Naive thymus-derived CD4-positive, alpha-beta T cell (primary cell): ENCODE results near the gene B4GAT1. TPM values are rescaled to one million over a fixed set of nuclear protein-coding genes. Genes with fewer than 3 reads are reported as not detected.

Source experiments
- ATAC-seq: fragments of 150-1000 bp; cut with Tn5 transposase; 2 replicates; pipeline ENCODE4 v1.10.0; 2021; ENCODE audit warnings: mild to moderate bottlenecking, moderate library complexity
- CTCF ChIA-PET: fragments of 350-600 bp; sonication (Branson Sonifier 250); formaldehyde crosslinking; loops from one replicate; lab custom pipeline; 2021; ENCODE audit warnings: antibody characterized with exemption; lab: Charles Lee
- POLR2A ChIA-PET: fragments of 350-600 bp; sonication (Branson Sonifier 250); formaldehyde crosslinking; loops from one replicate; lab custom pipeline; 2021; ENCODE audit warnings: antibody characterized with exemption, inconsistent platforms; lab: Charles Lee
- DNase-seq, 9 donors: peaks; one replicate each; pipeline versions ENCODE4 v3.0.0 to v3.0.0-alpha.2; 2020 to 2022; ENCODE audit warnings: mixed read lengths in 1 of 9
- H3K27ac ChIP-seq: one replicate; pipeline ENCODE4 v1.7.0; 2013; ENCODE audit warnings: mild to moderate bottlenecking, low read depth, low read length, moderate library complexity
- H3K27me3 ChIP-seq, 2 donors: one replicate each; pipeline ENCODE4 v1.7.0; 2013; ENCODE audit warnings: low read length in 2 of 2, mild to moderate bottlenecking in 2 of 2, moderate library complexity in 2 of 2; ENCODE audit not compliant: control insufficient read depth in 2 of 2, insufficient read depth in 2 of 2
- H3K36me3 ChIP-seq, 3 experiments: 1 replicate in 2 of 3; 2 replicates in 1 of 3; pipeline ENCODE4 v1.7.0; 2013; ENCODE audit warnings: low read length in 3 of 3, mild to moderate bottlenecking in 3 of 3, moderate library complexity in 1 of 3; ENCODE audit not compliant: insufficient read depth in 3 of 3, control insufficient read depth in 2 of 3
- H3K4me1 ChIP-seq, 2 donors: one replicate each; pipeline ENCODE4 v1.7.0; 2013; ENCODE audit warnings: low read length in 2 of 2, mild to moderate bottlenecking in 2 of 2, moderate library complexity in 1 of 2; ENCODE audit not compliant: control insufficient read depth in 2 of 2, insufficient read depth in 2 of 2
- H3K4me3 ChIP-seq: 2 replicates; pipeline ENCODE4 v1.7.0; 2013; ENCODE audit warnings: mild to moderate bottlenecking, low read length
- H3K9me3 ChIP-seq, 3 experiments: 1 replicate in 2 of 3; 2 replicates in 1 of 3; pipeline ENCODE4 v1.7.0; 2013; ENCODE audit warnings: low read length in 3 of 3; ENCODE audit not compliant: control insufficient read depth in 2 of 3
- H3K27ac Mint-ChIP-seq, 9 donors: one replicate each; pipeline ENCODE4 v1.8.0; 2020 to 2022; ENCODE audit warnings: mixed read lengths in 9 of 9, mild to moderate bottlenecking in 8 of 9, moderate library complexity in 5 of 9, inconsistent platforms in 2 of 9
- H3K27me3 Mint-ChIP-seq, 5 donors: one replicate each; pipeline ENCODE4 v1.8.0; 2021 to 2022; ENCODE audit warnings: mixed read lengths in 5 of 5, mild to moderate bottlenecking in 1 of 5
- H3K36me3 Mint-ChIP-seq, 5 donors: one replicate each; pipeline ENCODE4 v1.8.0; 2020 to 2022; ENCODE audit warnings: mixed read lengths in 5 of 5, mild to moderate bottlenecking in 3 of 5, inconsistent platforms in 1 of 5
- H3K4me1 Mint-ChIP-seq, 7 donors: one replicate each; pipeline ENCODE4 v1.8.0; 2020 to 2022; ENCODE audit warnings: mixed read lengths in 7 of 7, mild to moderate bottlenecking in 3 of 7, inconsistent platforms in 1 of 7
- H3K4me3 Mint-ChIP-seq, 10 donors: one replicate each; pipeline ENCODE4 v1.8.0; 2020 to 2022; ENCODE audit warnings: mild to moderate bottlenecking in 10 of 10, mixed read lengths in 10 of 10, moderate library complexity in 6 of 10, inconsistent platforms in 2 of 10
- H3K9me3 Mint-ChIP-seq, 11 donors: one replicate each; pipeline ENCODE4 v1.8.0; 2020 to 2022; ENCODE audit warnings: mixed read lengths in 11 of 11, mild to moderate bottlenecking in 4 of 11, inconsistent platforms in 1 of 11, moderate library complexity in 1 of 11
- intact Hi-C, 2 donors: fragments of 100-400 bp; cut with micrococcal nuclease; formaldehyde crosslinking; loops; one replicate each; pipeline ENCODE4 v1.15.1; 2023
- polyA plus RNA-seq, 2 donors: library from polyadenylated mRNA; unstranded; fragments of 300-500 nt; fragmentation: Illumina TruSeq; gene quantifications; one replicate each; pipeline ENCODE4 v1.2.3, GENCODE V29; 2021
- total RNA-seq, 6 experiments: library from RNA in 5 of 6; stranded (reverse) in 5 of 6; gene quantifications; 1 replicate in 5 of 6; 2 replicates in 1 of 6; pipeline ENCODE4 v1.2.3 and lab custom pipeline; 2021 to 2026

The B4GAT1 gene
- total and polyA plus RNA-seq, 7 experiments from 2014 or later, result 2.2 to 18.2 (median 10.3) TPM

GRCh38 chr11:66335531-66336233, 11.7 kb downstream of the B4GAT1 start:
- Histone ChIP-seq H3K4me3 (peak overlapping the region; percentile 52), H3K4me1 (peaks cover 7 to 15% of the 10 kb centered on the region in 2 donors), H3K9me3 (no peaks in the 10 kb centered on the region), H3K36me3 (peaks cover 0 to 54% (median 0%) of the 10 kb centered on the region in 3 experiments), H3K27me3 (no peaks in the 10 kb centered on the region), H3K27ac (peak overlapping the region; percentile 70)
- peaks cover 0 to 2% (median 0%) of the 10 kb centered on the region in 5 donors for H3K27me3 Mint-ChIP-seq
- H3K36me3 Mint-ChIP-seq, result peaks cover 0 to 12% (median 0%) of the 10 kb centered on the region in 5 donors
- DNase-seq (no peak), ATAC-seq (no peak)
- H3K27ac Mint-ChIP-seq, result peak overlapping the region in 6 of 9 donors; percentile 38 to 88 (median 72)
- H3K4me3 Mint-ChIP-seq, result peak overlapping the region; percentile 77 to 96 (median 90)
- CTCF ChIA-PET, result interaction anchor here (0.9 to 3.9 kb wide), 4 partner anchors 8 to 53 kb away, joined by 4 to 26 read pairs (median 6); no protein-coding TSS in a partner anchor
- POLR2A ChIA-PET, result interaction anchor here (0.7 to 3.1 kb wide), 8 partner anchors 10 to 51 kb away, joined by 3 to 28 read pairs (median 4); partner anchors contain the start of genes B4GAT1 and BRMS1
- intact Hi-C loops, result no loop called here
- no peaks in the 10 kb centered on the region for H3K9me3 Mint-ChIP-seq
- H3K4me1 Mint-ChIP-seq, result peaks cover 0 to 18% (median 11%) of the 10 kb centered on the region in 7 donors

- CTCF ChIA-PET, result interaction anchor here (0.9 to 3.9 kb wide), 4 partner anchors 9 to 54 kb away, joined by 4 to 26 read pairs (median 6); no protein-coding TSS in a partner anchor
- peaks cover 7 to 15% of the 10 kb centered on the region in 2 donors for H3K4me1 ChIP-seq
- peak overlapping the region; percentile 52 for H3K4me3 ChIP-seq
- DNase-seq (no peak), ATAC-seq (no peak)
- H3K27ac ChIP-seq, result peak overlapping the region; percentile 70
- intact Hi-C loops, result no loop called here
- H3K27me3 ChIP-seq, result no peaks in the 10 kb centered on the region
- Mint-ChIP-seq H3K4me1 (peaks cover 0 to 18% (median 11%) of the 10 kb centered on the region in 7 donors), H3K4me3 (peak overlapping the region in 9 of 10 donors; percentile 42 to 96 (median 86)), H3K9me3 (no peaks in the 10 kb centered on the region), H3K36me3 (peaks cover 0 to 8% (median 0%) of the 10 kb centered on the region in 5 donors), H3K27me3 (peaks cover 0 to 2% (median 0%) of the 10 kb centered on the region in 5 donors), H3K27ac (peak overlapping the region in 4 of 9 donors; percentile 41 to 88 (median 52))
- no peaks in the 10 kb centered on the region for H3K9me3 ChIP-seq
- peaks cover 0 to 45% (median 0%) of the 10 kb centered on the region in 3 experiments for H3K36me3 ChIP-seq
- POLR2A ChIA-PET, result interaction anchor here (1.0 to 3.1 kb wide), 6 partner anchors 10 to 35 kb away, joined by 3 to 28 read pairs (median 4); partner anchors contain the start of genes B4GAT1 and BRMS1
These were observed 12.6 kb downstream of the B4GAT1 start for GRCh38 chr11:66334605-66335442.

GRCh38 chr11:66333896-66334604, 13.4 kb downstream of the B4GAT1 start:
- intact Hi-C loops, result no loop called here
- no peak for DNase-seq
- Histone ChIP-seq H3K27ac (no peak overlapping the region), H3K4me1 (peaks cover 11 to 15% of the 10 kb centered on the region in 2 donors), H3K9me3 (no peaks in the 10 kb centered on the region), H3K27me3 (no peaks in the 10 kb centered on the region), H3K4me3 (no peak overlapping the region), H3K36me3 (peaks cover 0 to 37% (median 0%) of the 10 kb centered on the region in 3 experiments)
- no peaks in the 10 kb centered on the region for H3K9me3 Mint-ChIP-seq
- ChIA-PET CTCF (interaction anchor here (3.9 kb wide), 1 partner anchor 22 kb away, joined by 26 read pairs; no protein-coding TSS in a partner anchor), POLR2A (interaction anchor here (1.6 to 3.1 kb wide), 3 partner anchors 11 to 22 kb away, joined by 4 to 28 read pairs (median 8); partner anchors contain the start of gene BRMS1)
- H3K36me3 Mint-ChIP-seq, result peaks cover 0 to 5% (median 0%) of the 10 kb centered on the region in 5 donors
- peak overlapping the region in 1 of 9 donors; percentile 74 for H3K27ac Mint-ChIP-seq
- peaks cover 0 to 2% (median 0%) of the 10 kb centered on the region in 5 donors for H3K27me3 Mint-ChIP-seq
- H3K4me1 Mint-ChIP-seq, result peaks cover 0 to 17% (median 12%) of the 10 kb centered on the region in 7 donors
- no peak for ATAC-seq
- H3K4me3 Mint-ChIP-seq, result peak overlapping the region in 4 of 10 donors; percentile 34 to 74 (median 55)

GRCh38 chr11:66333220-66333877, 14.1 kb downstream of the B4GAT1 start:
- ChIA-PET CTCF (interaction anchor here (3.9 kb wide), 1 partner anchor 22 kb away, joined by 26 read pairs; no protein-coding TSS in a partner anchor), POLR2A (interaction anchor here (1.1 kb wide), 1 partner anchor 21 kb away, joined by 4 read pairs; no protein-coding TSS in a partner anchor)
- DNase-seq, result no peak
- intact Hi-C loops, result no loop called here
- no peaks in the 10 kb centered on the region for H3K9me3 Mint-ChIP-seq
- H3K4me3 Mint-ChIP-seq, result peak overlapping the region in 2 of 10 donors; percentile 4 to 16
- Histone ChIP-seq H3K9me3 (no peaks in the 10 kb centered on the region), H3K4me3 (no peak overlapping the region), H3K27me3 (no peaks in the 10 kb centered on the region), H3K36me3 (peaks cover 0 to 30% (median 0%) of the 10 kb centered on the region in 3 experiments), H3K4me1 (peaks cover 18 to 22% of the 10 kb centered on the region in 2 donors), H3K27ac (no peak overlapping the region)
- H3K27me3 Mint-ChIP-seq, result peaks cover 0 to 2% (median 0%) of the 10 kb centered on the region in 5 donors
- H3K36me3 Mint-ChIP-seq, result peaks cover 0 to 4% (median 0%) of the 10 kb centered on the region in 5 donors
- peaks cover 1 to 21% (median 19%) of the 10 kb centered on the region in 7 donors for H3K4me1 Mint-ChIP-seq
- ATAC-seq, result no peak
- no peak overlapping the region for H3K27ac Mint-ChIP-seq

- POLR2A ChIA-PET, result interaction anchor here (1.1 to 1.2 kb wide), 2 partner anchors 9 to 20 kb away, joined by 3 to 4 read pairs; no protein-coding TSS in a partner anchor
- ATAC-seq, result no peak
These were observed 14.8 kb downstream of the B4GAT1 start for GRCh38 chr11:66332371-66333219.

More at GRCh38 chr11:66332371-66333219, 14.8 kb downstream of the B4GAT1 start:
- intact Hi-C loops, result no loop called here
- Mint-ChIP-seq H3K4me3 (peak overlapping the region in 3 of 10 donors; percentile 4 to 79 (median 16)), H3K4me1 (peaks cover 9 to 28% (median 26%) of the 10 kb centered on the region in 7 donors), H3K27me3 (peaks cover 0 to 2% (median 0%) of the 10 kb centered on the region in 5 donors), H3K9me3 (no peaks in the 10 kb centered on the region), H3K27ac (peak overlapping the region in 1 of 9 donors; percentile 26), H3K36me3 (peaks cover 0 to 4% (median 0%) of the 10 kb centered on the region in 5 donors)
- peaks cover 0 to 23% (median 0%) of the 10 kb centered on the region in 3 experiments for H3K36me3 ChIP-seq
- DNase-seq, result no peak
- H3K4me1 ChIP-seq, result peaks cover 25 to 29% of the 10 kb centered on the region in 2 donors
- no peaks in the 10 kb centered on the region for H3K27me3 ChIP-seq
- no peaks in the 10 kb centered on the region for H3K9me3 ChIP-seq
- H3K4me3 ChIP-seq, result no peak overlapping the region
- no peak overlapping the region for H3K27ac ChIP-seq
- CTCF ChIA-PET, result interaction anchor here (2.0 to 4.7 kb wide), 2 partner anchors 21 to 54 kb away, joined by 15 to 52 read pairs; no protein-coding TSS in a partner anchor
